Liver (tissue), 3 donors: ENCODE measurements around the gene TMEM259.

Experiments
- ATF3 ChIP-seq: IDR thresholded peaks from 2 replicates; pipeline ENCODE4 v1.6.1; 2016; ENCODE audit warnings: antibody characterized with exemption
- EGR1 ChIP-seq, 2 donors: IDR thresholded peaks; 2 replicates each; pipeline ENCODE4 v1.6.1; 2016 to 2018; ENCODE audit warnings: antibody characterized with exemption in 2 of 2, low read depth in 2 of 2
- GABPA ChIP-seq, 2 donors: IDR thresholded peaks in 1 of 2; conservative IDR thresholded peaks in 1 of 2; 2 replicates each; pipeline ENCODE4 v1.6.1; 2016; ENCODE audit warnings: antibody characterized with exemption in 2 of 2, mild to moderate bottlenecking in 1 of 2, moderate library complexity in 1 of 2
- HNF4A ChIP-seq, 2 donors: conservative IDR thresholded peaks; 2 replicates each; pipeline ENCODE4 v1.6.1; 2016; ENCODE audit warnings: antibody characterized with exemption in 2 of 2, mild to moderate bottlenecking in 2 of 2
- JUND ChIP-seq, 2 donors: IDR thresholded peaks; 2 replicates each; pipeline ENCODE4 v1.6.1; 2016; ENCODE audit warnings: antibody characterized with exemption in 2 of 2
- MAX ChIP-seq: IDR thresholded peaks from 2 replicates; pipeline ENCODE4 v1.6.1; 2016; ENCODE audit warnings: antibody characterized with exemption
- RAD21 ChIP-seq, 2 donors: IDR thresholded peaks; 2 replicates each; pipeline ENCODE4 v1.6.1; 2016; ENCODE audit warnings: antibody characterized with exemption in 2 of 2, mild to moderate bottlenecking in 2 of 2
- REST ChIP-seq: IDR thresholded peaks from 2 replicates; pipeline ENCODE4 v1.6.1; 2016; ENCODE audit warnings: antibody characterized with exemption, mild to moderate bottlenecking
- RXRA ChIP-seq, 2 donors: IDR thresholded peaks; 2 replicates each; pipeline ENCODE4 v1.6.1; 2017 to 2018; ENCODE audit warnings: antibody characterized with exemption in 2 of 2, mild to moderate bottlenecking in 1 of 2
- SP1 ChIP-seq: IDR thresholded peaks from 2 replicates; pipeline ENCODE4 v1.6.1; 2018; ENCODE audit warnings: antibody characterized with exemption, mild to moderate bottlenecking
- TAF1 ChIP-seq: conservative IDR thresholded peaks from 2 replicates; pipeline ENCODE4 v1.6.1; 2016; ENCODE audit warnings: antibody characterized with exemption, mild to moderate bottlenecking
- YY1 ChIP-seq: IDR thresholded peaks from 2 replicates; pipeline ENCODE4 v1.6.1; 2016; ENCODE audit warnings: antibody characterized with exemption, mild to moderate bottlenecking
- ZBTB33 ChIP-seq: IDR thresholded peaks from 2 replicates; pipeline ENCODE4 v1.6.1; 2016; ENCODE audit warnings: antibody characterized with exemption
- TF ChIP-seq, protein P1 (sequence below): fragments of 150-350 bp; IDR thresholded peaks from 2 replicates; pipeline ENCODE4 v1.5.1; 2017; ENCODE audit warnings: improper control_type of control experiment, low read depth, low read length; ENCODE audit not compliant: missing input control
- donor health status: healthy.
- donor health status: healthy.

DNA sequence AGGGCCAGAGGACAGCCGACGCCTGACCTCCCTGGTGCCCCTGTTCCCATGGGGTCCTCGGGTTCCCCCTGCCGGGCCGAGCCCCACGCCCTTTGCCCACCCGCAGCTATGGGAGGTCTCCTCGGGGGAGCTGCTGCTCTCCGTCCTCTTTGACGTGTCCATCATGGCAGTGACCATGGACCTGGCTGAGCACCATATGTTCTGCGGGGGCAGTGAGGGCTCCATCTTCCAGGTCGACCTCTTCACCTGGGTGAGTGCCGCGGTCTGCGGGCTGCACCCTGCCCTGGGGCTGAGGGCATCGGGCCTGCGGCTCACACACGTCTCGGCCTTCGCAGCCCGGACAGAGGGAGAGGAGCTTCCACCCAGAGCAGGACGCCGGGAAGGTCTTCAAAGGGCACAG lies 30.2 kb downstream of the TMEM259 start:
- TF ChIP-seq, protein P1, sequence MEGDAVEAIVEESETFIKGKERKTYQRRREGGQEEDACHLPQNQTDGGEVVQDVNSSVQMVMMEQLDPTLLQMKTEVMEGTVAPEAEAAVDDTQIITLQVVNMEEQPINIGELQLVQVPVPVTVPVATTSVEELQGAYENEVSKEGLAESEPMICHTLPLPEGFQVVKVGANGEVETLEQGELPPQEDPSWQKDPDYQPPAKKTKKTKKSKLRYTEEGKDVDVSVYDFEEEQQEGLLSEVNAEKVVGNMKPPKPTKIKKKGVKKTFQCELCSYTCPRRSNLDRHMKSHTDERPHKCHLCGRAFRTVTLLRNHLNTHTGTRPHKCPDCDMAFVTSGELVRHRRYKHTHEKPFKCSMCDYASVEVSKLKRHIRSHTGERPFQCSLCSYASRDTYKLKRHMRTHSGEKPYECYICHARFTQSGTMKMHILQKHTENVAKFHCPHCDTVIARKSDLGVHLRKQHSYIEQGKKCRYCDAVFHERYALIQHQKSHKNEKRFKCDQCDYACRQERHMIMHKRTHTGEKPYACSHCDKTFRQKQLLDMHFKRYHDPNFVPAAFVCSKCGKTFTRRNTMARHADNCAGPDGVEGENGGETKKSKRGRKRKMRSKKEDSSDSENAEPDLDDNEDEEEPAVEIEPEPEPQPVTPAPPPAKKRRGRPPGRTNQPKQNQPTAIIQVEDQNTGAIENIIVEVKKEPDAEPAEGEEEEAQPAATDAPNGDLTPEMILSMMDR, result no peak
- no peak for TF ChIP-seq RAD21 (IDR thresholded peaks at IDR 0.05)
- TF ChIP-seq RXRA (IDR thresholded peaks at IDR 0.05), result no peak
- TF ChIP-seq MAX, result no peak
- no peak for TF ChIP-seq EGR1 (IDR thresholded peaks at IDR 0.05; ENCODE audit: low read depth in 2 of 2)
- TF ChIP-seq HNF4A (conservative IDR thresholded peaks at IDR 0.05), result no peak
- TF ChIP-seq ZBTB33, result no peak
- no peak for TF ChIP-seq REST
- TF ChIP-seq TAF1, result no peak
- no peak for TF ChIP-seq JUND (IDR thresholded peaks at IDR 0.05)
- TF ChIP-seq SP1, result no peak
- no peak for TF ChIP-seq YY1
- TF ChIP-seq GABPA (IDR thresholded peaks at IDR 0.05 in 1 of 2, conservative IDR thresholded peaks at IDR 0.05 in 1 of 2), result no peak
- no peak for TF ChIP-seq ATF3
